SK-N-SH (cell line): Measurements from ENCODE around the gene SCN4B. TPM values are rescaled to one million over a fixed set of nuclear protein-coding genes. Genes with fewer than 3 reads are reported as not detected.

Experiments
- CTCF ChIA-PET: fragments of 300-600, 350-600 bp; formaldehyde crosslinking; extraction: SDS; loops from one replicate; lab custom pipeline; 2021; lab: Yijun Ruan, JAX
- POLR2A ChIA-PET: fragments of 350-600 bp; sonication (Branson Sonifier 250); formaldehyde crosslinking; extraction: SDS; loops from one replicate; lab custom pipeline; 2020; ENCODE audit warnings: antibody characterized with exemption, inconsistent platforms; lab: Yijun Ruan, JAX
- DNase-seq: peaks from one replicate; pipeline ENCODE4 v3.0.0; 2012
- H2AFZ ChIP-seq: fragments of 200-600 bp; sonication (generic); 2 replicates; pipeline ENCODE4 v1.8.1; 2016; ENCODE audit warnings: antibody characterized with exemption, mild to moderate bottlenecking, low read depth
- H3F3A ChIP-seq: fragments of 200-600 bp; sonication (generic); replicated peaks from 2 replicates; pipeline ENCODE3; 2016; ENCODE audit warnings: antibody characterized with exemption, mild to moderate bottlenecking; ENCODE audit not compliant: insufficient read depth
- H3K27ac ChIP-seq, 2 experiments: fragments of 200-500 bp in 1 of 2; fragments of 200-600 bp in 1 of 2; sonication (Bioruptor generic) in 1 of 2; sonication (generic), shearing (Covaris generic) in 1 of 2; 2 replicates each; pipeline versions ENCODE4 v1.5.1 to v1.6.1; 2014 to 2016; ENCODE audit warnings: low read depth in 2 of 2, inconsistent platforms in 1 of 2, low read length in 1 of 2, mild to moderate bottlenecking in 1 of 2, mixed read lengths in 1 of 2
- H3K27me3 ChIP-seq: fragments of 200-600 bp; sonication (generic), shearing (Covaris generic); 2 replicates; pipeline ENCODE4 v1.6.1; 2016; ENCODE audit warnings: mixed run types; ENCODE audit not compliant: insufficient read depth
- H3K36me3 ChIP-seq, 2 experiments: fragments of 200-500 bp in 1 of 2; fragments of 200-600 bp in 1 of 2; sonication (Bioruptor generic) in 1 of 2; sonication (generic) in 1 of 2; replicated peaks in 1 of 2; 2 replicates each; pipeline versions ENCODE3 to v1.5.1; 2014 to 2016; ENCODE audit warnings: low read length in 1 of 2, mild to moderate bottlenecking in 1 of 2; ENCODE audit not compliant: insufficient read depth in 2 of 2, control insufficient read depth in 1 of 2
- H3K4me1 ChIP-seq, 2 experiments: fragments of 200-500 bp in 1 of 2; fragments of 200-600 bp in 1 of 2; sonication (Bioruptor generic) in 1 of 2; sonication (generic), shearing (Covaris generic) in 1 of 2; 2 replicates each; pipeline versions ENCODE4 v1.5.1 to v1.6.1; 2014 to 2016; ENCODE audit warnings: low read depth in 1 of 2, low read length in 1 of 2, mixed run types in 1 of 2; ENCODE audit not compliant: insufficient read depth in 2 of 2, control insufficient read depth in 1 of 2
- H3K4me2 ChIP-seq: fragments of 200-600 bp; sonication (generic), shearing (Covaris generic); 2 replicates; pipeline ENCODE4 v1.6.1; 2017; ENCODE audit warnings: mixed run types
- H3K4me3 ChIP-seq, 2 experiments: fragments of 200-500 bp in 1 of 2; fragments of 200-600 bp in 1 of 2; sonication (Bioruptor generic) in 1 of 2; sonication (generic), shearing (Covaris generic) in 1 of 2; 2 replicates each; pipeline versions ENCODE4 v1.5.1 to v1.8.1; 2014 to 2016; ENCODE audit warnings: low read depth in 2 of 2, inconsistent platforms in 1 of 2, low read length in 1 of 2, mild to moderate bottlenecking in 1 of 2, mixed read lengths in 1 of 2, moderate library complexity in 1 of 2
- H3K79me2 ChIP-seq: fragments of 200-600 bp; sonication (generic); 2 replicates; pipeline ENCODE4 v1.8.1; 2017; ENCODE audit warnings: mild to moderate bottlenecking; ENCODE audit not compliant: insufficient read depth
- H3K9ac ChIP-seq: fragments of 200-600 bp; sonication (generic); 2 replicates; pipeline ENCODE4 v1.6.1; 2017; ENCODE audit warnings: mixed run types
- H3K9me2 ChIP-seq: fragments of 200-600 bp; sonication (generic); 2 replicates; pipeline ENCODE4 v1.6.1; 2017; ENCODE audit warnings: mixed run types
- H3K9me3 ChIP-seq: fragments of 200-600 bp; sonication (generic); 2 replicates; pipeline ENCODE4 v1.6.1; 2017; ENCODE audit warnings: mixed run types, mild to moderate bottlenecking, moderate library complexity
- H4K20me1 ChIP-seq: fragments of 200-600 bp; sonication (generic); 2 replicates; pipeline ENCODE4 v1.6.1; 2017; ENCODE audit warnings: mild to moderate bottlenecking, mixed run types; ENCODE audit not compliant: insufficient read depth
- EZH2phosphoT487 ChIP-seq: fragments of 200-600 bp; sonication (generic); IDR thresholded peaks from 2 replicates; pipeline ENCODE4 v1.6.1; 2017; ENCODE audit warnings: low read depth, mixed run types, mild to moderate bottlenecking, antibody characterized with exemption, moderate library complexity, borderline replicate concordance
- FOSL2 ChIP-seq: IDR thresholded peaks from 2 replicates; pipeline ENCODE4 v1.4.0; 2012; ENCODE audit warnings: low read depth, mild to moderate bottlenecking, moderate library complexity, borderline replicate concordance
- FOXM1 ChIP-seq: IDR thresholded peaks from 2 replicates; pipeline ENCODE4 v1.4.0; 2012; ENCODE audit warnings: low read depth, mild to moderate bottlenecking
- MXI1 ChIP-seq: IDR thresholded peaks from 2 replicates; pipeline ENCODE4 v1.6.1; 2012; ENCODE audit warnings: mild to moderate bottlenecking, low read depth, low read length, improper control_type of control experiment
- NFIC ChIP-seq: IDR thresholded peaks from 2 replicates; pipeline ENCODE4 v1.4.0; 2012; ENCODE audit warnings: borderline replicate concordance
- PBX3 ChIP-seq: IDR thresholded peaks from 2 replicates; pipeline ENCODE4; 2012
- POLR2AphosphoS5 ChIP-seq: IDR thresholded peaks from 2 replicates; pipeline ENCODE4 v1.6.1; 2012; ENCODE audit warnings: low read depth, low read length
- RCOR1 ChIP-seq: fragments of 150-350 bp; IDR thresholded peaks from 2 replicates; pipeline ENCODE4 v1.6.1; 2017; ENCODE audit warnings: antibody characterized with exemption, low read length
- REST ChIP-seq: IDR thresholded peaks from 2 replicates; pipeline ENCODE4 v1.6.1; 2012; ENCODE audit warnings: mild to moderate bottlenecking, low read depth, low read length, moderate library complexity
- RFX5 ChIP-seq: IDR thresholded peaks from 2 replicates; pipeline ENCODE4 v1.6.1; 2012; ENCODE audit warnings: mild to moderate bottlenecking, improper control_type of control experiment, low read length
- RXRA ChIP-seq: IDR thresholded peaks from 2 replicates; pipeline ENCODE4 v1.4.0; 2012; ENCODE audit warnings: low read depth, mild to moderate bottlenecking, borderline replicate concordance
- SMC3 ChIP-seq: IDR thresholded peaks from 2 replicates; pipeline ENCODE4 v1.6.1; 2012; ENCODE audit warnings: low read depth, low read length, improper control_type of control experiment
- TAF1 ChIP-seq: IDR thresholded peaks from 2 replicates; pipeline ENCODE4 v1.6.1; 2012; ENCODE audit warnings: low read depth, mild to moderate bottlenecking, low read length, moderate library complexity, borderline replicate concordance
- TCF12 ChIP-seq: IDR thresholded peaks from 2 replicates; pipeline ENCODE4 v1.4.0; 2012
- USF2 ChIP-seq: fragments of 150-350 bp; IDR thresholded peaks from 2 replicates; pipeline ENCODE4 v1.6.1; 2017; ENCODE audit warnings: antibody characterized with exemption, low read length, low read depth, borderline replicate concordance
- YY1 ChIP-seq: IDR thresholded peaks from 2 replicates; pipeline ENCODE4 v1.4.0; 2012; ENCODE audit warnings: low read depth, mild to moderate bottlenecking
- ZBTB33 ChIP-seq: IDR thresholded peaks from 2 replicates; pipeline ENCODE4 v1.4.0; 2012; ENCODE audit warnings: low read depth, borderline replicate concordance
- WGBS: methylation state at CpG from one replicate; pipeline ENCODE4 v1.1.6; 2017; ENCODE audit warnings: low lambda C conversion rate; 5-methylcytosine and 5-hydroxymethylcytosine counted together
- polyA plus RNA-seq, 3 experiments: library from polyadenylated mRNA; depleted of rRNA; stranded (reverse); fragments of >200 nt; gene quantifications; 2 replicates each; pipeline ENCODE4 v1.2.3, GENCODE V29; 2012

Gene SCN4B
- polyA plus RNA-seq, 1 of the 3 experiments (the other 2 are of a cell fraction) = 1.2 TPM

GRCh38 chr11:118169300-118170140 lies 16.9 kb upstream of the SCN4B start:
- ChIA-PET CTCF (interaction anchor here (1.1 to 6.3 kb wide), 3 partner anchors 13 to 29 kb away, joined by 3 to 246 read pairs (median 15); no protein-coding TSS in a partner anchor), POLR2A (interaction anchor here (1.2 kb wide), 1 partner anchor 14 kb away, joined by 3 read pairs; no protein-coding TSS in a partner anchor)
- Histone ChIP-seq H3K36me3 (no peaks in the 10 kb centered on the region), H3K79me2 (no peaks in the 10 kb centered on the region), H3F3A (no peaks in the 10 kb centered on the region), H3K9me3 (no peaks in the 10 kb centered on the region), H3K9ac (no peak overlapping the region), H3K27me3 (peaks cover 30% of the 10 kb centered on the region), H3K27ac (no peak overlapping the region), H3K4me3 (no peak overlapping the region), H2AFZ (no peak overlapping the region), H3K9me2 (no peaks in the 10 kb centered on the region), H3K4me1 (peaks cover 0 to 2% of the 10 kb centered on the region in 2 experiments; a peak in 1 of 4 replicates), H4K20me1 (no peaks in the 10 kb centered on the region), H3K4me2 (no peak overlapping the region)
- no peak for DNase-seq
- WGBS = 25% methylated on average over 5 of the region's 7 CpGs
- no peak for TF ChIP-seq POLR2AphosphoS5
- no peak for TF ChIP-seq FOSL2
- no peak for TF ChIP-seq FOXM1
- TF ChIP-seq YY1 = no peak
- TF ChIP-seq NFIC = no peak
- no peak for TF ChIP-seq ZBTB33
- no peak for TF ChIP-seq MXI1
- no peak for TF ChIP-seq REST
- no peak for TF ChIP-seq TCF12
- no peak for TF ChIP-seq RXRA
- no peak for TF ChIP-seq RFX5
- TF ChIP-seq SMC3 = no peak
- TF ChIP-seq RCOR1 = no peak
- TF ChIP-seq EZH2phosphoT487 = no peak
- no peak for TF ChIP-seq TAF1
- no peak for TF ChIP-seq PBX3
- TF ChIP-seq USF2 = no peak
